Raji (cell line): ENCODE measurements around the gene C1orf74.
A peak's percentile ranks its signal among the peaks of the same experiment; 100 is the strongest.

Experiments
- POLR2A ChIP-seq: IDR thresholded peaks from 2 replicates; pipeline ENCODE4 v1.6.1; 2011; ENCODE audit warnings: low read depth, low read length, control low read depth; ENCODE audit not compliant: insufficient read depth

C1orf74 gene

DNA sequence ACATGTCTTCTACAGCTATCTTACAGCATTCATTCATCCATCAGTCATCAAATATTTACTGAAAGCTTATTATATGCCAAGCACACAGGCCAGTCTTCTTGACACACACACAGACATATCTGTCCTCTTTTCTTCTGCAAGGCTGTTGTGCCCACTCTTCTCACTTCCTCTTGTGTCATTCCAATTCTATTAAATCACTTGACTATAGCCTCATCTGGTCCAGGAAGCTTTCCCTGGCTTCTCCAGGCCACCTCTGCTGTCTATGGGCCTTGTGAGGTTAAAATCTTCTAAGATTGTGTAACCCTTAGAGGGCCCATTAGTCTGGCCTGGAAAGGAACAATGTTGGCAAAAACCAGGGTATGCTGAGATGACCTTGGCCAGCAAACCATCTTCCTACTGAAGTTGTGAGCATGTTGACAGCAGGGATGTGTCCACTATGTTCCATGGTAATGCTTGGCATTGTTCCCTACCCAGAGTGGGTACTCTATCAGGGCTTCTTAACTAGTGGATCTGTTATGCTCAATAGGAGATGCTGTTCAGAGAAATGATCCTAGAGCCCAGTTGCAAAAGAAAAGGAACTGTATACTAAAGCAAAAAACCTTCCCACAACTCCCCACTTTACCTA, 23.2 kb downstream of the C1orf74 start:
- no peak for TF ChIP-seq POLR2A

DNA sequence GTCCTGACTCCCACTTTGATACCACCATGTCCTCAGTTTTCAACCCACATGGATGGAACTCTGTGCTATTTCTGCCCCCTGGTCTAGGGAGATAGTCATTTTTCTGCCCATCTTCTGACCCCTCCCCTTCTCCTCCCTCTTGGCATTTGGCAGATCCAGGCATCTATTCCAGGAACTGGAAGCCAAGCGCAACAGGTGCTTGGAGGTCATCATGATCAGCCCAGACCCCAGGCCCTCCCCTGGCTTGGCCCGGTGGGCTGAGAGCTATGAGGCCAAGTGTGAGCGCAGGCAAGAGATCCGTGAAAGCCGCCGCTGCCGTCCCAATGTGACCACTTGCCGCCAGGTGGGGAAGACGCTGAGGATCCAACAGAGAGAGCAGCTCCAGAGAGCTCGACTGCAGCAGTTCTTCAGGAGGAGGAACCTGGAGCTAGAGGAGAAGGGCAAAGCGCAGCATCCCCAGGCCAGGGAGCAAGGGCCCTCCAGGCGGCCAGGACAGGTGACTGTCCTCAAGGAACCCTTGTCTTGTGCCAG, 24.5 kb downstream of the C1orf74 start:
- TF ChIP-seq POLR2A = no peak

DNA sequence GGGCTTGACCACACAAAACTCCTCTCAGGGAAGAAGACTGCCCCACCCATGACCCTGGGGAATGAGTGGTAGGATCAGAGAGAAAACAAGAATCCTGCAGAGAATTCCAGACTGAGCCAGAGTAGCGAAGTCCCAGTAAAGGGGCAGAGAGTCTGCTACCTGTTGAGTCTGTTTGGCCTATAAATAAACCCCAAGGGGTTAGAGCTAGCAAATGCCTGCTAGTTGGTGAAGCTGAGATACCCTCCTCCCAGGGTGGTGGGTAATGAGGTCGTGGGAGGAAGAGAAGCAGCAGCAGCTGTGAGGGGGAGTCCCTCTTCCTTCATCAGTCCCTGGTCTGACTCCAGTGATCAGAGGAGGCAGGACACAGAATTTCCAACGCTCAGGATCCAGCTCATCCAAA, 26.0 kb downstream of the C1orf74 start:
- TF ChIP-seq POLR2A = no peak

GRCh38 chr1:209756615-209757445, 27.5 kb downstream of the C1orf74 start:
- no peak for TF ChIP-seq POLR2A

DNA sequence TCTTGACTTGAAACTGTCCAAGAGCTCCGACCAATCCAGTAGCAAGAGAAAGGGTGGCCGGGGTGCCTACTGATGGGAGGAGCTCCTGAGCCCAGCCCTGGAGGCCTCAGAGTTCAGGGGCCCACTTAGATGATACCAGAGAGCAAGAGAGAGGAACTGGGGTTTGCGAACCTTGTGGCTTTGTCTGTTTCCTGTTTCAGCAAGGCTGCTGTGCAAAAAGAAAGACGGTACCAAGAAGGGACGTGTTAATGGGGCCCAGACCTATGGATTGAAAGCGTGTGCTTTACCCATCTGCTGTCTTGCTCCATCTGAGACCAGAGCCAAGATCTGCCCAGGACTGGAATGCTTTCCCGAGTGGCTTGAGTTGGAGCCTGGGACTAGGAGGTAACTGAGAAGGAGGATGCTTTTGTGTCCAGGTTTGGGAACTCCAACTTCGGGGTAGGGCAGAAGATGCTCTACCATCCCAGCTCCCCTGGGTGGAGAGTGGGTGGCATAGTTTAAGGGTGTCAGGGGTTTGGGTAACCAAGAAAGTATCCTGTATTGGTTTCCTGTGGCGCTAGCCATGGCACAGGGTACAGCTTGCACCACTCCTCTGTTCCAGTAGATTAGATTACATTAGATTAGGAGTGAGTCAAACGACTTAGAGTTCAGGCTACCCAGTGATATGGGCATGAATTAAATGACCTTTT, 28.3 kb downstream of the C1orf74 start, which contains the start of gene TRAF3IP3:
TRAF3IP3 (plus strand) TSS at position 128 of the 689 bp plus-strand sequence. CDS start 3,987 bp downstream, outside the sequence.
- TF ChIP-seq POLR2A = peak; percentile 59

DNA sequence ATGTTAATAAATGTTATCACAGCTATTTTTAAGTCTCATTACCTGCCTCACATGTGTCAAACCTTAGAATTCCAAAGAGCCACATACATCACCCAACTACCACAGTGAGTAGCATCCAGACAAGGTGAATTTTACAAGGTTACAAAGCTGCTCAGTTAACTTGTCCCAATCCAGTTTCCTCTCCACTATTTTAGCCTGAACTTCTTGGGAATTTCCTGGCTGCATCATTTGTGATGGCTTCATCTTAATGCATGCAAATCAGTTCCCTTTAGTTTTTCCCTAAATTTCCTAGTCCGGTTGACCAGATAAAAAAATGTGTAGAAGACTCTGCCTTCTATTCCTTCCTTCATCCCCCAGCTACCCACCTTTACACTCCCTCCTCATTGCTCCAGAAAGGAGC, 29.1 kb downstream of the C1orf74 start:
- no peak for TF ChIP-seq POLR2A

DNA sequence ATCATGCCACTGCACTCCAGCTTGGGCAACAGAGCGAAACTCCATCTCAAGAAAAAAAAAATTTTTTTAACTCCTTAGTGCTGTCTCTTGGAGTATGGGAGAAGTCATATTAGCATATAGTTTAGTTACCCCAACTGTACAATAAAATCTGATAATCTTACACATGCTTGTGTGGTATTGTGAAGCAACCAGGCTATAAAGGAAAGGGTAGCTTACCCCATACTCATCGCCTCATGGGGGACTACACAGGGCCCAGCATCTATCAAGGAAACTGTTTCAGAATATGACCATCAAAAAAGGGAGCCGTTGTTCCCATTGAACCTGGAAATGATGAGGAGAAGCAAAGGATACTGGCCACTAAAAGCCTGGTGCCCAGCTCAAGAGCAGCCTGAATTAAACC, 31.5 kb downstream of the C1orf74 start:
- TF ChIP-seq POLR2A = no peak

DNA sequence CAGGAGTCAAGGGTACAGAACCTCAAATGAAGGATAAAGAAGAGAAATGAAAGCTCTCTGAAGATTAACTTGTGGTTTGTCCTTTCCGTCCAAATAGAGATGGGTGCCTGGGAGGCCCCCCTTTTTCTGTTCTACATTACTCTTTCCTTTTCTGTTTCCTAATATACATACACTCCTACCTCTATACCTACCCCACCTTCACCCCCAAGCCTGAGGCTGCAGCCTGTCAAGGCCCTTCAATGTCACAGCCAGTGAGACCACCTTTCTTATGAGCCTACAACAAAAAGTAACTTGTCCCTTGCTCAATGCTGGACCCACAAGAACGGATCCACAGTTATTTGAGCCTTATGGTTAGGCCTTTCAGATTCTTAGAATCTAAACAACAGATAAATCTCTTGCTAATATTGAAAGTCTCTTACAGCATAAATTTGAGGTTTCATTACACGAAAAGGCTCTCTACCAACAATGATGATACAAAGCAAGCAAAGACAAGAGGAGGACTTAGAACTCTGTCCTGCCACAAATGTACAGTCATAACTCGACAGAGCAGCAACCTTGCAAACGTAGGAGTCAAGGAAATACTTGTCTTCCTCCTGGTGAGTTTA, 32.6 kb downstream of the C1orf74 start:
- no peak for TF ChIP-seq POLR2A

GRCh38 chr1:209749670-209750323, 34.6 kb downstream of the C1orf74 start:
- no peak for TF ChIP-seq POLR2A

DNA sequence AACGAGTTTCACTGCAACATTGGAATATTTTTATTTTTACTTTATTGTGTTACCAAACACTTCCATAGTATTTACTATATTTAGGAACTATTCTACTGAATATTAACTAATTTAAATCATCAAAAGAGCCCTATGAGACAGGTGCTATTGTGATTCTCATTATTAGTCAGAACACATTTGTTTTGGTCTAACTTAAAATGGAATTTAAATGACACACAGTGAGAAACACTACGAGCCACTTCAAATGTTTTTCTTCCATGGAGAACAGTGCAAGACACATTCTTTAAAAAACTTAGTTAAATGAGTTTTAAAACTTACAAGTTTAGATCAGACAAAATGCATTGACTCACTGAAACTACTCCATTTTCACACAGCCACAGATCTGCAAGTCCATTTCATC, 35.2 kb downstream of the C1orf74 start:
- no peak for TF ChIP-seq POLR2A

- TF ChIP-seq POLR2A = no peak
Observed at GRCh38 chr1:209748620-209749019, 35.7 kb downstream of the C1orf74 start.

DNA sequence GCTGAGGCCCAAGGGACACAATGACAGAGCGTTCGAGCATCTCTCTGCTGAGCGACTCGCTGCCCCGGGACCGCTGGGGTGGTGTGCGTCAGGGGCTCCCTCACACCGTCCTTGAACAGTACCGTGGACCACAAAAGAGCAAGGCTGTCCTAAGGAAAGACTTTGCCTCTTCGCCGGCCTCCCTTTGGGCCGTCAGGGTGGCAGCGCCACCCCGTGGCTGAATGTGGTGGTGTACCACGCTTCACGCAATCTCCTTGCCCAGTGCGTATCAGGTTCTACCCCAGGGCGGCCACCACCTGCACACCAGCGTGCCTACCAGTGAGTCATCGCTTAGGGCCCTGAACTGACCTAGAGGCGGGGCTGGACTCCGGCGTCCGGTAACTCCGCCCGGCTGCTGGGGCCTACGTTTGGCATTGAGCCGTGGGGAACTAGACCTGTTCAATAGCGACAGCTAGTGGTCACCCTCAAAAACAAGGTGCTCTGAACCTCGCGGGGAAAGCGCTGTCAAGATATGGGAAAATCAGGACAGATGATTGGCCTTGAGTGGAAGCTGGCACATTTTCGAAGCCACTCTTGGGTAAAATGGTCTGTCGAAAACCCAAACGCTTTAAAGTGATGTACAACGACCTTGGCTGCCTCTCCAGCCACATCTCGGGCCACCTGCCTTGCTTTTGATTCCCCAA, 36.6 kb downstream of the C1orf74 start:
- TF ChIP-seq POLR2A = no peak

DNA sequence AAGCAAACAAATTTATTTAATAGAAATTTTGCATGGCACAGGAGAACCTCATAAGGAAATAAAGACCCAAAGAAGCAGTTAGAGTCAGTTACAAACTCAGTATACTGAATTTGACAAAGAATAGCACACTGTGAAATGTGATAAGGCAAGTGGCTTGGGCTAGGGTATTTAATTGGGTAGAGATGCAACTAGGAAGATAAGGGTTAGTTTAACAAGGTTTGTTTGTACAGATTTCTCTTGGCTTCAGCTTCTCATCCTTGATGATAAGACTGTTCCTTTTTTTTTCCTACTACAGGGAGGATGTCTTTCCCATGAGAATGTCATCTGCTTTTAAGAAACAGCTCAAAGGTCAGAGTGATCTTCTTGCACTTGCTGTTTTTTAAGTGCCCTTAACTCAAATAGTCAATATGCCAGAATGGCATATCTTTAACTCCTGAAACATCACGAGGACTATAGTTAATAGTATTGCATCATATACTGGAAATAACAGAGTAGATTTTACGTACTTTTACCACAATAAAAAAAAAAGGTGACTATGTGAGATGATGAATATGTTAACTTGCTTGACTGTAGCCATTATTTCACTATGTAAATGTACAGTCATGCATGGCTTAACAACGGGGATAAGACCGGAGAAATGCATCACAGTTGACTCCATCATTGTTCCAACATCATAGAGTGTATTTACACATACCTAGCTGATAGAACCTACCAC, 37.8 kb downstream of the C1orf74 start:
- no peak for TF ChIP-seq POLR2A

GRCh38 chr1:209743145-209743482, 41.2 kb downstream of the C1orf74 start:
- TF ChIP-seq POLR2A = no peak
